ENCODE measurements around the gene MICAL2.

The MICAL2 gene

GRCh38 chr11:12070446-12071267, 39.7 kb upstream of the MICAL2 start:
- Histone ChIP-seq H3K9me3 (ENCODE audit: low read length) (no peaks in the 10 kb centered on the region), H3K27me3 (ENCODE audit: control insufficient read depth in 1 of 2, insufficient read depth in 2 of 2, low read length in 2 of 2) (no peaks in the 10 kb centered on the region), H3K4me3 (ENCODE audit: low read depth in 1 of 2, low read length in 2 of 2) (no peak overlapping the region), H3K27ac (ENCODE audit: low read depth, low read length) (no peak overlapping the region), H3K9ac (ENCODE audit: low read length) (no peak overlapping the region), H3K4me1 (ENCODE audit: insufficient read depth, low read length) (peaks cover 22% of the 10 kb centered on the region), H3K36me3 (ENCODE audit: insufficient read depth, low read length) (no peaks in the 10 kb centered on the region)

- Histone ChIP-seq H3K4me3 (ENCODE audit: low read depth in 1 of 2, low read length in 2 of 2) (no peak overlapping the region), H3K27me3 (ENCODE audit: control insufficient read depth in 1 of 2, insufficient read depth in 2 of 2, low read length in 2 of 2) (no peaks in the 10 kb centered on the region), H3K9me3 (ENCODE audit: low read length) (no peaks in the 10 kb centered on the region), H3K27ac (ENCODE audit: low read depth, low read length) (no peak overlapping the region), H3K4me1 (ENCODE audit: insufficient read depth, low read length) (peaks cover 22% of the 10 kb centered on the region), H3K9ac (ENCODE audit: low read length) (no peak overlapping the region), H3K36me3 (ENCODE audit: insufficient read depth, low read length) (no peaks in the 10 kb centered on the region)
Observed at GRCh38 chr11:12071574-12071973, 38.8 kb upstream of the MICAL2 start.

GRCh38 chr11:12073436-12073835, 37.0 kb upstream of the MICAL2 start:
- no peaks in the 10 kb centered on the region for H3K9me3 ChIP-seq (ENCODE audit: low read length)
- H3K27me3 ChIP-seq (ENCODE audit: control insufficient read depth in 1 of 2, insufficient read depth in 2 of 2, low read length in 2 of 2) = no peaks in the 10 kb centered on the region
- no peak overlapping the region for H3K27ac ChIP-seq (ENCODE audit: low read depth, low read length)
- H3K36me3 ChIP-seq (ENCODE audit: insufficient read depth, low read length) = no peaks in the 10 kb centered on the region
- no peak overlapping the region for H3K9ac ChIP-seq (ENCODE audit: low read length)
- H3K4me3 ChIP-seq (ENCODE audit: low read depth in 1 of 2, low read length in 2 of 2) = no peak overlapping the region
- H3K4me1 ChIP-seq (ENCODE audit: insufficient read depth, low read length) = peaks cover 17% of the 10 kb centered on the region

GRCh38 chr11:12073886-12074285, 36.5 kb upstream of the MICAL2 start:
- no peaks in the 10 kb centered on the region for H3K9me3 ChIP-seq (ENCODE audit: low read length)
- H3K9ac ChIP-seq (ENCODE audit: low read length) = no peak overlapping the region
- H3K27ac ChIP-seq (ENCODE audit: low read depth, low read length) = no peak overlapping the region
- no peak overlapping the region for H3K4me3 ChIP-seq (ENCODE audit: low read depth in 1 of 2, low read length in 2 of 2)
- H3K36me3 ChIP-seq (ENCODE audit: insufficient read depth, low read length) = no peaks in the 10 kb centered on the region
- H3K4me1 ChIP-seq (ENCODE audit: insufficient read depth, low read length) = peaks cover 17% of the 10 kb centered on the region
- H3K27me3 ChIP-seq (ENCODE audit: control insufficient read depth in 1 of 2, insufficient read depth in 2 of 2, low read length in 2 of 2) = no peaks in the 10 kb centered on the region

- Histone ChIP-seq H3K36me3 (ENCODE audit: insufficient read depth, low read length) (no peaks in the 10 kb centered on the region), H3K9me3 (ENCODE audit: low read length) (no peaks in the 10 kb centered on the region), H3K4me1 (ENCODE audit: insufficient read depth, low read length) (peaks cover 17% of the 10 kb centered on the region), H3K4me3 (ENCODE audit: low read depth in 1 of 2, low read length in 2 of 2) (no peak overlapping the region), H3K27ac (ENCODE audit: low read depth, low read length) (no peak overlapping the region), H3K9ac (ENCODE audit: low read length) (no peak overlapping the region), H3K27me3 (ENCODE audit: control insufficient read depth in 1 of 2, insufficient read depth in 2 of 2, low read length in 2 of 2) (no peaks in the 10 kb centered on the region)
Observed at GRCh38 chr11:12074529-12075195, 35.7 kb upstream of the MICAL2 start.

- Histone ChIP-seq H3K27ac (ENCODE audit: low read depth, low read length) (no peak overlapping the region), H3K4me3 (ENCODE audit: low read depth in 1 of 2, low read length in 2 of 2) (no peak overlapping the region), H3K9me3 (ENCODE audit: low read length) (no peaks in the 10 kb centered on the region), H3K36me3 (ENCODE audit: insufficient read depth, low read length) (no peaks in the 10 kb centered on the region), H3K27me3 (ENCODE audit: control insufficient read depth in 1 of 2, insufficient read depth in 2 of 2, low read length in 2 of 2) (no peaks in the 10 kb centered on the region), H3K4me1 (ENCODE audit: insufficient read depth, low read length) (peaks cover 21% of the 10 kb centered on the region), H3K9ac (ENCODE audit: low read length) (no peak overlapping the region)
Observed at GRCh38 chr11:12075291-12075690, 35.1 kb upstream of the MICAL2 start.

- no peaks in the 10 kb centered on the region for H3K36me3 ChIP-seq (ENCODE audit: insufficient read depth, low read length)
- peaks cover 24% of the 10 kb centered on the region for H3K4me1 ChIP-seq (ENCODE audit: insufficient read depth, low read length)
- no peaks in the 10 kb centered on the region for H3K27me3 ChIP-seq (ENCODE audit: control insufficient read depth in 1 of 2, insufficient read depth in 2 of 2, low read length in 2 of 2)
- peak overlapping the region; percentile 67 for H3K27ac ChIP-seq (ENCODE audit: low read depth, low read length)
- H3K9ac ChIP-seq (ENCODE audit: low read length) = no peak overlapping the region
- no peaks in the 10 kb centered on the region for H3K9me3 ChIP-seq (ENCODE audit: low read length)
- H3K4me3 ChIP-seq (ENCODE audit: low read depth in 1 of 2, low read length in 2 of 2) = no peak overlapping the region
Observed at GRCh38 chr11:12075822-12076821, 34.3 kb upstream of the MICAL2 start.

GRCh38 chr11:12076840-12077534, 33.4 kb upstream of the MICAL2 start:
- no peaks in the 10 kb centered on the region for H3K27me3 ChIP-seq (ENCODE audit: control insufficient read depth in 1 of 2, insufficient read depth in 2 of 2, low read length in 2 of 2)
- H3K4me1 ChIP-seq (ENCODE audit: insufficient read depth, low read length) = peaks cover 24% of the 10 kb centered on the region
- no peaks in the 10 kb centered on the region for H3K36me3 ChIP-seq (ENCODE audit: insufficient read depth, low read length)
- H3K27ac ChIP-seq (ENCODE audit: low read depth, low read length) = peak overlapping the region; percentile 67
- no peaks in the 10 kb centered on the region for H3K9me3 ChIP-seq (ENCODE audit: low read length)
- no peak overlapping the region for H3K9ac ChIP-seq (ENCODE audit: low read length)
- H3K4me3 ChIP-seq (ENCODE audit: low read depth in 1 of 2, low read length in 2 of 2) = no peak overlapping the region

- no peaks in the 10 kb centered on the region for H3K36me3 ChIP-seq (ENCODE audit: insufficient read depth, low read length)
- H3K27ac ChIP-seq (ENCODE audit: low read depth, low read length) = peak overlapping the region; percentile 67
- H3K9ac ChIP-seq (ENCODE audit: low read length) = no peak overlapping the region
- H3K4me1 ChIP-seq (ENCODE audit: insufficient read depth, low read length) = peaks cover 24% of the 10 kb centered on the region
- no peaks in the 10 kb centered on the region for H3K27me3 ChIP-seq (ENCODE audit: control insufficient read depth in 1 of 2, insufficient read depth in 2 of 2, low read length in 2 of 2)
- H3K9me3 ChIP-seq (ENCODE audit: low read length) = no peaks in the 10 kb centered on the region
- H3K4me3 ChIP-seq (ENCODE audit: low read depth in 1 of 2, low read length in 2 of 2) = no peak overlapping the region
Observed at GRCh38 chr11:12077535-12078280, 32.7 kb upstream of the MICAL2 start.

GRCh38 chr11:12079726-12080556, 30.4 kb upstream of the MICAL2 start:
- Histone ChIP-seq H3K4me1 (ENCODE audit: insufficient read depth, low read length) (peaks cover 24% of the 10 kb centered on the region), H3K9ac (ENCODE audit: low read length) (peak overlapping the region; percentile 39), H3K9me3 (ENCODE audit: low read length) (no peaks in the 10 kb centered on the region), H3K27ac (ENCODE audit: low read depth, low read length) (peak overlapping the region; percentile 80), H3K36me3 (ENCODE audit: insufficient read depth, low read length) (no peaks in the 10 kb centered on the region), H3K27me3 (ENCODE audit: control insufficient read depth in 1 of 2, insufficient read depth in 2 of 2, low read length in 2 of 2) (no peaks in the 10 kb centered on the region), H3K4me3 (ENCODE audit: low read depth in 1 of 2, low read length in 2 of 2) (no peak overlapping the region)

All from muscle layer of colon (tissue), 2 donors.